NCI-H1092 treated with DMSO at 0.1 percent for 48 hours (cell line): ENCODE data around the gene SNX30.

Experiments used
- DNase-seq: peaks from one replicate; lab custom pipeline; 2025; lab: John Stamatoyannopoulos, UW

The SNX30 gene

GRCh38 chr9:112886351-112886750, 135.8 kb downstream of the SNX30 start:
- DNase-seq, result no peak

DNA sequence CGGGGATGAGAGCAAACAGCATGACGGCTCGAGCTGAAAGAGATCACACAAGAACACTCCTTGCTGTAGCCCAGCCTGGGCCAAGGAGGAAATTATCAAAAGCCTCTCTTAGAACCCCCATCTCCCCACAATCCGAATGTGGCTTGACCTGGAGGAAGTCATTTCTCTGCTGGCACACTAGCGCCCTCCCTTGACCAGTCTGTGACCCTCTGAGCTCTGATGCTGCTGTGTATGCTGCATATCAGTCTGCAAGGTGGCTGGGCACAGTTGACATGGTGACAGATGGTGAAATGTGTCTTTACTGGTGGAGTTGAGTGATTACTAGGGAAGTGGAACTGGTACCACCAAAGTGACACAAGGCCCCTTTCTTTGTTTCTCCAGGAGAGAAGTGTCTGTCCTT, 136.8 kb downstream of the SNX30 start:
- DNase-seq, result no peak

DNA sequence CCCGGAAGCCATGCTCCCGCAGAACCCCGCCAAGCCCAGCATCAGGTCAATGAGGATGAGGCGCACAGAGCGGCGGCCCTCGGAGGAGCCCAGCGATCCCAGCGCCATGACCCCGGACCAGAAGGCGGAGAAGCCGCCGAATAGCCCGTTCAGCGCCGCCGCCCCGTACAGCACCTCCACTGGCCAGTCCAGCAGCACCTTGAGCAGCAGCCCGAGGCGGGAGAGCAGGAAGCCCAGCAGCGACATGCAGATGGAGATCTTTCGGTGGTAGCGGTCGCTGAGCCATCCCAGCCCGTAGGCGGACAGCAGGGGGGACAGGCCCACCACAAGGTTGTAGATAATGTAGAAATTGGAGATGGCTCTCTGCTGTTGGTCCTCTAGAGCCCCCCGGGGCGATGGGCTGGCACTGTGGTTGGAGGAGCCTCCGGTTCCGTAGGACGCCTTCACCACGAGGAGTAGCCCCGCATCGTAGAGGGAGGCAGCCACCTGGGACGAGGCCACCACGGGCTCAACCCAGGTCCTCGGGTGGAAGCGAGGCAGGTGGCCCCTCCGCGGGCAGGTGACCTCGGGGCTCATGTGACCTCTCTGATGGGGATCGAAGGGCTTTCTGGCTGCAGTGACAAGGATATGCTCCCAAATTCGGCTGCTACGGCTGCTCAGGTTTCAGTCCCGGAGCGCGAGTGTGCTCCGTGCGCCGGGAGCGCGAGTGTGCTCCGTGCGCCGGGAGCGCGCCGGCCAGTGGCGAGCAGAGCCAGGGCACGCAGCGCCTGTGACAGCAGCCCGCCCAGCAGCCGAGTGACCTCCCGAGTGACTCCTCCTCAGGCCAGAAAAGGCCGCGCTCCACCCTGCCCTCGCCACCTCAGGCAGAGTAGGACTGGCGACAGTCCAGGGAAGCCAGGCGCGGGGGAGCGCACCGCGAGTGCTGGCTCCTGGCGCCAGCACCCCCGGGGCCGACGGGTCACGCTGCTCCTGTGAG, 139.8 kb downstream of the SNX30 start, which contains the start of gene SLC46A2:
Gene SLC46A2, minus strand, starts transcription at position 771 of the 976 bp plus-strand sequence. Its CDS starts 195 bp downstream, at position 576.
- DNase-seq, result no peak

DNA sequence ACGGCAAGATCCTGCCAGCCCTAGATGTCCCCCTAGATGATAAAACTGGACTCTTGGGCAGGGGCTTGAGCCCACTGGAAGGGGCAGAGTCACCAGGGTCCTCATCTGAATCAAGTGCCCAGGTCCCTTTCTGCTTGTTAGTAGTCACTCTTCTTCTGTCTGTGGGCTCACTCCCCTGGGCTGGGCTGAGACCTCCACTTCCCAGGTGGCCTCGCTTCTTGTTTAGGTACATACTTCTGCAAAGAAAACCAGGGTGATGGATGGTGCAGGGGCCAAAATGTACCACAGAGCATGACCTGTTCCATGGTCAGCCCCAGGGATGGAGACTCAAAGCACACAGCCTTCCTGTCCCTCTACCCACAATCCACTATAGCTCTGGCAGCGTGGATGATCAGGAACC, 141.0 kb downstream of the SNX30 start:
- no peak for DNase-seq

GRCh38 chr9:112892981-112893380, 142.4 kb downstream of the SNX30 start:
- no peak for DNase-seq

DNA sequence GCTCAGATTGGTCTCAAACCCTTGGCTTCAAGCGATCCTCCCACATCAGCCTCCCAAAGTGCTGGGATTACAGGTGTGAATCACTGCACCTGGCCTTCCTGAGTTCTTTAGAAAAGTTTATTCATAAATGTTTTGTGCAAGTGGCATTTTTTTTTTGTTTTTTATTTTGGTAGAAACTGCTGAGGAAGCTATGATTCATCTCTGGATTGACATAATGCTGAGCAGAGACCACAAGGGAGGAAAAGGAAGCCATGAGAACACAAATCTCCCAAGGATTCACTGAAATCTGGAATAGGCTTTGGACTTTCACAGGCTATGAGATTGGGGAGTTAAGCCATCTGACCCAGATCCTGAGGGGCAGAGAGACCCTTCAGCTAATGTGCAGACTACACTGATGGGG, 143.5 kb downstream of the SNX30 start:
- DNase-seq, result no peak

GRCh38 chr9:112894699-112895098, 144.1 kb downstream of the SNX30 start:
- no peak for DNase-seq

DNA sequence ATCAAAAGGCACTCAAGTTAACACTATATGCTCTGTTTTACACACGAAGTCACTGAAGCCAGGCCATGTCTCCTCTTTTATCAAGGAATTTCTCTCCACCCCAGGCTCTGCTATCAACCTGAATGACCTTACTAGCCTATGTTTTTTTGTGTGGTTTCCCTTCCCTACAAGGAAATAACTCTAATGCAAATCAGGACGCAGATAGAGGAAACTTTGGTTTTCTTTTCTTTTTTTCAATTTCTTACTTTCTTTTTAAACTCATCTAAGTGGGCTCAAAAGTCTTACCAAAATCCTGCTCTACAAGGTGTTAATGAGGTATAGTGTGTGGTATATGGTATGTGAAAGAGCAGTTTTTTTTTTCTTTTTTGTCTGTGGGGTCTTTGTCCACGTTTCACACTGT, 145.6 kb downstream of the SNX30 start:
- no peak for DNase-seq

- DNase-seq, result no peak
These were observed 148.3 kb downstream of the SNX30 start for GRCh38 chr9:112898872-112899311.

- DNase-seq, result no peak
These were observed 149.9 kb downstream of the SNX30 start for GRCh38 chr9:112900488-112900887.

- DNase-seq, result no peak
These were observed 150.3 kb downstream of the SNX30 start for GRCh38 chr9:112900901-112901300.

- no peak for DNase-seq
These were observed 154.5 kb downstream of the SNX30 start for GRCh38 chr9:112905084-112905483.

DNA sequence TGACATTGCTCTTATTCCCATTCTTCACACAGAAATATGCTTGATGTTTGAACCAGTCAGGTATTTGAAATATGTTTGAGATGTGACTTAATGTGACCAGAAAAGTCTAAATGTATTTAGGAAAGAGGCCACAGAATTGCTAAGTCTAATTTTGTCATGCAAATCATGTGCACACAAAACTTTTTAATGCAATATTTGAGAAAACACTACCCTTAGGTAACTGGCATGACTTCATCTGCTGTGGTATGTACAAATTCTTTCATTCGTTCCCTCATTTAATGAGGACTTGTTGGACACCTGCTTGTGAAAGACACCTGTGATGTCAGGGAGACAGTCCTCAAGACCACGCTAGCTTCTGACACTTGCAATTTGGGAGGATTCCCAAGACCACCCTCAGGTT, 161.2 kb downstream of the SNX30 start:
- no peak for DNase-seq

GRCh38 chr9:112912636-112913035, 162.1 kb downstream of the SNX30 start:
- no peak for DNase-seq

- DNase-seq, result no peak
These were observed 162.8 kb downstream of the SNX30 start for GRCh38 chr9:112913326-112913725.

- DNase-seq, result no peak
These were observed 164.0 kb downstream of the SNX30 start for GRCh38 chr9:112914524-112914923.

- no peak for DNase-seq
These were observed 166.8 kb downstream of the SNX30 start for GRCh38 chr9:112917047-112917986.

DNA sequence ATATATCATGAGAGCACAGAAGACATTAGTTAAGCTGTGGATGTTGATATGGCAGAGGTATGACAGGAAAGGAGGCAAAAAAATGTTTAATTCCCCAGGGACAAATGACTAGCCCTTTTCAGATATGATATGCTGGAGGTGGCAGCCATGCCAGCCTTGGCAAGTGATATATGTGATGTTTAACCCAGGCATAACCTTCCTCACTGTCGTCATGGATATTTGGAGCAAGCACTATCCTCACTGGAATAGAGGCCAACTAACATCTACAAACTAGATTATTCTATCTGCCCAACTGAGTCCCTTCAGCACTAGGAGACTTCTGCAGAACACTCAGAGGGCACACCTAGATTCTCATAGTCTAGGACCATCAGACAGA, 167.4 kb downstream of the SNX30 start:
- no peak for DNase-seq

DNA sequence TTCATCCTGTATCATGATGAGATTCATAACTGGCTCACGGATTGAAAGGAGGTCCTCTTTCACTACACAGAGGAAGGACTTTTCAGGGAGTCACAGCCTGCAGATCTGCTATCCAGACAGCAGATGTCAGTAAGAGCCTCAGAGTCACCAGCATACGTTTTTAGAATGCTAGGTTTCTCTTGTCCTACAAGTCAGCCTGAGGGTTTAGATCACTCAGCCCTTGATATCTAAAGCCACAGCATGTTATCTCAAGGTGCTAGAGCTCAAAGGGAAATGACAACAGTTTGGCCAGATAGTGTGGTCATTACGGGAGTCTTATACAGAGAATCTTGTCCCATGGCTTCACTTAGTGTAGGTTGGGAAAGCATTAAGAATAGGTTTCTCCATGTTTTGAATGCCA, 171.0 kb downstream of the SNX30 start:
- peak; percentile 23 for DNase-seq
